Peyer's patch (tissue), 4 donors: Measurements from ENCODE around the gene PRLH.

ENCODE experiments used
- CTCF ChIP-seq, 6 experiments: fragments of 450-650 bp in 4 of 6; fragments of 200-600 bp in 2 of 6; sonication (generic) in 1 of 6; IDR thresholded peaks; one replicate each; pipeline ENCODE4 v1.5.1; 2017 to 2019; ENCODE audit warnings: antibody characterized with exemption in 6 of 6, mild to moderate bottlenecking in 3 of 6, moderate library complexity in 1 of 6
- POLR2A ChIP-seq, 2 donors: fragments of 450-650 bp; IDR thresholded peaks; one replicate each; pipeline ENCODE4 v1.5.1; 2017; ENCODE audit warnings: antibody characterized with exemption in 2 of 2, mild to moderate bottlenecking in 2 of 2, moderate library complexity in 2 of 2

GRCh38 chr2:237613679-237614078 lies 47.3 kb downstream of the PRLH start:
- no peak for TF ChIP-seq CTCF (IDR thresholded peaks at IDR 0.05)
- no peak for TF ChIP-seq POLR2A (IDR thresholded peaks at IDR 0.05)
